Measurements from ENCODE around the gene GAGE12D. TPM values are rescaled to one million over a fixed set of nuclear protein-coding genes. Genes with fewer than 3 reads are reported as not detected.

The GAGE12D gene, protein sequence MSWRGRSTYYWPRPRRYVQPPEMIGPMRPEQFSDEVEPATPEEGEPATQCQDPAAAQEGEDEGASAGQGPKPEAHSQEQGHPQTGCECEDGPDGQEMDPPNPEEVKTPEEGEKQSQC
- not detected in 2 replicates for total RNA-seq

DNA sequence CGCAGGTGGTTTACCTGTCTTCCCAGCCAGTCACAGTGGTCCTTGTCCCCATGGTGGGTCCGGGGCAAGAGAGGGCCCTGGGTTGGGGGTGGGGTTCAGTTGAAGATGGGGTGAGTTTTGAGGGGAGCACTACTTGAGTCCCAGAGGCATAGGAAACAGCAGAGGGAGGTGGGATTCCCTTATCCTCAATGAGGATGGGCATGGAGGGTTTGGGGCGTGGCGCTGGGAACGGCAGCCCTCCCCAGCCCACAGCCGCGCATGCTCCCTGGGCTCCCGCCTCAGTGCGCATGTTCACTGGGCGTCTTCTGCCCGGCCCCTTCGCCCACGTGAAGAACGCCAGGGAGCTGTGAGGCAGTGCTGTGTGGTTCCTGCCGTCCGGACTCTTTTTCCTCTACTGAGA, at the start of gene GAGE12D:
Gene GAGE12D (plus strand): TSS at position 301 of the 400 bp plus-strand sequence. CDS start 1,155 bp downstream, outside the sequence.

DNA sequence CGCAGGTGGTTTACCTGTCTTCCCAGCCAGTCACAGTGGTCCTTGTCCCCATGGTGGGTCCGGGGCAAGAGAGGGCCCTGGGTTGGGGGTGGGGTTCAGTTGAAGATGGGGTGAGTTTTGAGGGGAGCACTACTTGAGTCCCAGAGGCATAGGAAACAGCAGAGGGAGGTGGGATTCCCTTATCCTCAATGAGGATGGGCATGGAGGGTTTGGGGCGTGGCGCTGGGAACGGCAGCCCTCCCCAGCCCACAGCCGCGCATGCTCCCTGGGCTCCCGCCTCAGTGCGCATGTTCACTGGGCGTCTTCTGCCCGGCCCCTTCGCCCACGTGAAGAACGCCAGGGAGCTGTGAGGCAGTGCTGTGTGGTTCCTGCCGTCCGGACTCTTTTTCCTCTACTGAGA, 9.7 kb upstream of the GAGE12D start, which contains the start of gene GAGE12C:
Gene GAGE12C (plus strand): TSS at position 301 of the 400 bp plus-strand sequence. CDS start 1,155 bp downstream, outside the sequence.

DNA sequence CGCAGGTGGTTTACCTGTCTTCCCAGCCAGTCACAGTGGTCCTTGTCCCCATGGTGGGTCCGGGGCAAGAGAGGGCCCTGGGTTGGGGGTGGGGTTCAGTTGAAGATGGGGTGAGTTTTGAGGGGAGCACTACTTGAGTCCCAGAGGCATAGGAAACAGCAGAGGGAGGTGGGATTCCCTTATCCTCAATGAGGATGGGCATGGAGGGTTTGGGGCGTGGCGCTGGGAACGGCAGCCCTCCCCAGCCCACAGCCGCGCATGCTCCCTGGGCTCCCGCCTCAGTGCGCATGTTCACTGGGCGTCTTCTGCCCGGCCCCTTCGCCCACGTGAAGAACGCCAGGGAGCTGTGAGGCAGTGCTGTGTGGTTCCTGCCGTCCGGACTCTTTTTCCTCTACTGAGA, 9.5 kb downstream of the GAGE12D start, which contains the start of gene GAGE12E:
Gene GAGE12E (plus strand): TSS at position 301 of the 400 bp plus-strand sequence. CDS start 1,155 bp downstream, outside the sequence.

DNA sequence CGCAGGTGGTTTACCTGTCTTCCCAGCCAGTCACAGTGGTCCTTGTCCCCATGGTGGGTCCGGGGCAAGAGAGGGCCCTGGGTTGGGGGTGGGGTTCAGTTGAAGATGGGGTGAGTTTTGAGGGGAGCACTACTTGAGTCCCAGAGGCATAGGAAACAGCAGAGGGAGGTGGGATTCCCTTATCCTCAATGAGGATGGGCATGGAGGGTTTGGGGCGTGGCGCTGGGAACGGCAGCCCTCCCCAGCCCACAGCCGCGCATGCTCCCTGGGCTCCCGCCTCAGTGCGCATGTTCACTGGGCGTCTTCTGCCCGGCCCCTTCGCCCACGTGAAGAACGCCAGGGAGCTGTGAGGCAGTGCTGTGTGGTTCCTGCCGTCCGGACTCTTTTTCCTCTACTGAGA, 19.0 kb downstream of the GAGE12D start, which contains the start of gene GAGE12F:
Gene GAGE12F (plus strand): TSS at position 301 of the 400 bp plus-strand sequence. CDS start 1,155 bp downstream, outside the sequence.

DNA sequence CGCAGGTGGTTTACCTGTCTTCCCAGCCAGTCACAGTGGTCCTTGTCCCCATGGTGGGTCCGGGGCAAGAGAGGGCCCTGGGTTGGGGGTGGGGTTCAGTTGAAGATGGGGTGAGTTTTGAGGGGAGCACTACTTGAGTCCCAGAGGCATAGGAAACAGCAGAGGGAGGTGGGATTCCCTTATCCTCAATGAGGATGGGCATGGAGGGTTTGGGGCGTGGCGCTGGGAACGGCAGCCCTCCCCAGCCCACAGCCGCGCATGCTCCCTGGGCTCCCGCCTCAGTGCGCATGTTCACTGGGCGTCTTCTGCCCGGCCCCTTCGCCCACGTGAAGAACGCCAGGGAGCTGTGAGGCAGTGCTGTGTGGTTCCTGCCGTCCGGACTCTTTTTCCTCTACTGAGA, 28.6 kb downstream of the GAGE12D start, which contains the start of gene GAGE12G:
Gene GAGE12G (plus strand): TSS at position 301 of the 400 bp plus-strand sequence. CDS start 1,155 bp downstream, outside the sequence.

DNA sequence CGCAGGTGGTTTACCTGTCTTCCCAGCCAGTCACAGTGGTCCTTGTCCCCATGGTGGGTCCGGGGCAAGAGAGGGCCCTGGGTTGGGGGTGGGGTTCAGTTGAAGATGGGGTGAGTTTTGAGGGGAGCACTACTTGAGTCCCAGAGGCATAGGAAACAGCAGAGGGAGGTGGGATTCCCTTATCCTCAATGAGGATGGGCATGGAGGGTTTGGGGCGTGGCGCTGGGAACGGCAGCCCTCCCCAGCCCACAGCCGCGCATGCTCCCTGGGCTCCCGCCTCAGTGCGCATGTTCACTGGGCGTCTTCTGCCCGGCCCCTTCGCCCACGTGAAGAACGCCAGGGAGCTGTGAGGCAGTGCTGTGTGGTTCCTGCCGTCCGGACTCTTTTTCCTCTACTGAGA, 38.1 kb downstream of the GAGE12D start, which contains the start of gene GAGE12H:
Gene GAGE12H (plus strand): TSS at position 301 of the 400 bp plus-strand sequence. CDS start 1,155 bp downstream, outside the sequence.

DNA sequence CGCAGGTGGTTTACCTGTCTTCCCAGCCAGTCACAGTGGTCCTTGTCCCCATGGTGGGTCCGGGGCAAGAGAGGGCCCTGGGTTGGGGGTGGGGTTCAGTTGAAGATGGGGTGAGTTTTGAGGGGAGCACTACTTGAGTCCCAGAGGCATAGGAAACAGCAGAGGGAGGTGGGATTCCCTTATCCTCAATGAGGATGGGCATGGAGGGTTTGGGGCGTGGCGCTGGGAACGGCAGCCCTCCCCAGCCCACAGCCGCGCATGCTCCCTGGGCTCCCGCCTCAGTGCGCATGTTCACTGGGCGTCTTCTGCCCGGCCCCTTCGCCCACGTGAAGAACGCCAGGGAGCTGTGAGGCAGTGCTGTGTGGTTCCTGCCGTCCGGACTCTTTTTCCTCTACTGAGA, 47.7 kb downstream of the GAGE12D start, which contains the start of gene GAGE2A:
Gene GAGE2A (plus strand): TSS at position 301 of the 400 bp plus-strand sequence. CDS start 1,155 bp downstream, outside the sequence.

Small RNAs within 50 kb of the gene (small RNA-seq; reads per million reads assigned to genes)
- gene GAGE12B: not detected

Other genes starting within 250 kb of the GAGE12D start
- gene GAGE10, start 238.1 kb upstream of the GAGE12D start, total RNA-seq: not detected in 2 replicates
- not detected in 2 replicates for gene GAGE12J, start 219.7 kb upstream of the GAGE12D start, total RNA-seq
- gene GAGE13, start 210.2 kb upstream of the GAGE12D start, total RNA-seq: not detected in 2 replicates
- gene GAGE12C, start 9.6 kb upstream of the GAGE12D start, total RNA-seq: not detected in 2 replicates
- gene GAGE12E, start 9.6 kb downstream of the GAGE12D start, total RNA-seq: not detected in 2 replicates
- gene GAGE12F, start 19.1 kb downstream of the GAGE12D start, total RNA-seq: not detected in 2 replicates
- not detected in 2 replicates for gene GAGE12G, start 28.7 kb downstream of the GAGE12D start, total RNA-seq
- not detected in 2 replicates for gene GAGE12H, start 38.2 kb downstream of the GAGE12D start, total RNA-seq
- gene GAGE2A, start 47.8 kb downstream of the GAGE12D start, total RNA-seq: not detected in 2 replicates
- not detected in 2 replicates for gene GAGE1, start 57.3 kb downstream of the GAGE12D start, total RNA-seq
- gene PAGE1, start 154.3 kb downstream of the GAGE12D start, total RNA-seq: not detected in 2 replicates